Activated CD4-positive, CD25-positive, alpha-beta regulatory T cell (primary cell): ENCODE measurements around the gene ERBB3.
"Not testable (repeated sequence)": the region's sequence is repeated elsewhere in the genome, so short reads cannot be mapped to it uniquely, and the experiment has no call there.

ENCODE experiments used
- DNase-seq, 4 experiments: peaks; one replicate each; lab custom pipeline; 2025; lab: John Stamatoyannopoulos, UW

Gene ERBB3

DNA sequence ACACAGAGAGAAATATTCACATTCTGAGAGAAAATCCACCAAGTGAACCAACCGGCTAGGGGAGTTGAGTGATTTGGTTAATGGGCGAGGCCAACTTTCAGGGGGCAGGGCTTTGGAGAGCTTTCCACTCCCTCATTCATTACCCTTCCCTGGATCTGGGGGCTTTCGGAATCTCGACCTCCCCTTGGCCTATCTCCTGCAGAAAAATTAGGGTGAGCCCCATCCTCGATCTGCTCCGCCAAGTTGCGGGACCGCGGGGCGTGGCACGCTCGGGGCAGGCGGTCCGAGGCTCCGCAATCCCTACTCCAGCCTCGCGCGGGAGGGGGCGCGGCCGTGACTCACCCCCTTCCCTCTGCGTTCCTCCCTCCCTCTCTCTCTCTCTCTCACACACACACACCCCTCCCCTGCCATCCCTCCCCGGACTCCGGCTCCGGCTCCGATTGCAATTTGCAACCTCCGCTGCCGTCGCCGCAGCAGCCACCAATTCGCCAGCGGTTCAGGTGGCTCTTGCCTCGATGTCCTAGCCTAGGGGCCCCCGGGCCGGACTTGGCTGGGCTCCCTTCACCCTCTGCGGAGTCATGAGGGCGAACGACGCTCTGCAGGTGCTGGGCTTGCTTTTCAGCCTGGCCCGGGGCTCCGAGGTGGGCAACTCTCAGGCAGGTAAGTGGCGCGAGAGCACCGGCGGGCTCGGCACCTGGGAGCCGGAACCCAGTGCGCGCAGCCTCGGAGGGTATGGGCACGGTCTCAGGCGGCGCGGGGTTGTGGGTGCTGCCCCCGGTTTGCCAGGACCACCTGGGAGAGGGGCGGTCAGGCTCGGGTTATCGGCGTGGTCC, at the start of gene ERBB3:
TSS of gene ERBB3 (plus strand) at position 443 of the 833 bp plus-strand sequence. CDS start at position 579, 136 bp downstream.
- DNase-seq: peak; percentile 15 to 21 (median 18)

DNA sequence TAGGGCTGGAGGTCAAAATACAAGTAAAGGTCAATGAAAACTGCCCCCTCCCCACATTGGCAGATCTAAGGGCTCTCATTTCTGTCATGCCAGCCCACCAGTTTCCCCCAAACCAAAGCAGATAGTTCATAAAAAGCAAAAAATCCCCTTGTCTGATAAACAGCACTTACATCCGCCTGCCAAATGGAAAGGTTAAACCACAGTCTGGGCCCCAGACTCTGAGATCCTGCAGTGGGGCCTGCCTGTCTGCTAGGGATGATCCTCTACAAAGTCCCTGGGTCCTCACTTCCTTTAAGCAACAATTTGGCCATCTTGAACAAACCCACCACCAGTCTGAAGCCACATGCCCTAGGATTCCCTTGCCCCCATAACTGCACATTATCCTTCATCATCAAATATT, 48.0 kb upstream of the ERBB3 start:
- DNase-seq: peak in 1 of 4 experiments; percentile 19

DNA sequence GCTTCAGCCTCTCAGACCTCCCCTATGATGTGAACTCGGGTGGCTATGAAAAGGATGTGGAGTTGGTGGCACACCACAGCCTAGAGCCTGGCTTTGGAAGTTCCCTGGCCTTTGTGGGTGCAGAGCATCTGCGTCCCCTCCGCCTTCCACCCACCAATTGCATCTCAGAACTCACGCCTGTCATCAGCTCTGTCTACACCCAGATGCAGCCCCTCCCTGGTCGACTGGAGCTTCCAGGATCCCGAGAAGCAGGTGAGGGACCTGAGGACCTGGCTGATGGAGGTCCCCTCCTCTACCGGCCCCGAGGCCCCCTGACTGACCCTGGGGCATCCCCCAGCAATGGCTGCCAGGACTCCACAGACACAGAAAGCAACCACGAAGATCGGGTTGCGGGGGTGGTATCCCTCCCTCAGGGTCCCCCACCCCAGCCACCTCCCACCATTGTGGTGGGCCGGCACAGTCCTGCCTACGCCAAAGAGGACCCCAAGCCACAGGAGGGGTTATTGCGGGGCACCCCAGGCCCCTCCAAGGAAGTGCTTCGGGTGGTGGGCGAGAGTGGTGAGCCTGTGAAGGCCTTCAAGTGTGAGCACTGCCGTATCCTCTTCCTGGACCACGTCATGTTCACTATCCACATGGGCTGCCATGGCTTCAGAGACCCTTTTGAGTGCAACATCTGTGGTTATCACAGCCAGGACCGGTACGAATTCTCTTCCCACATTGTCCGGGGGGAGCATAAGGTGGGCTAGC, 45.2 kb upstream of the ERBB3 start:
- DNase-seq: no peak

DNA sequence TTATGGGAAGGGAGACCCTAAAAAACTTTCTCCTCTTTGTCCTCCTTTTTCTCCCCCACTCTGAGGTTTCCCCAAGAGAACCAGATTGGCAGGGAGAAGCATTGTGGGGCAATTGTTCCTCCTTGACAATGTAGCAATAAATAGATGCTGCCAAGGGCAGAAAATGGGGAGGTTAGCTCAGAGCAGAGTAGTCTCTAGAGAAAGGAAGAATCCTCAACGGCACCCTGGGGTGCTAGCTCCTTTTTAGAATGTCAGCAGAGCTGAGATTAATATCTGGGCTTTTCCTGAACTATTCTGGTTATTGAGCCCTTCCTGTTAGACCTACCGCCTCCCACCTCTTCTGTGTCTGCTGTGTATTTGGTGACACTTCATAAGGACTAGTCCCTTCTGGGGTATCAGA, 42.8 kb upstream of the ERBB3 start:
- DNase-seq: no peak

DNA sequence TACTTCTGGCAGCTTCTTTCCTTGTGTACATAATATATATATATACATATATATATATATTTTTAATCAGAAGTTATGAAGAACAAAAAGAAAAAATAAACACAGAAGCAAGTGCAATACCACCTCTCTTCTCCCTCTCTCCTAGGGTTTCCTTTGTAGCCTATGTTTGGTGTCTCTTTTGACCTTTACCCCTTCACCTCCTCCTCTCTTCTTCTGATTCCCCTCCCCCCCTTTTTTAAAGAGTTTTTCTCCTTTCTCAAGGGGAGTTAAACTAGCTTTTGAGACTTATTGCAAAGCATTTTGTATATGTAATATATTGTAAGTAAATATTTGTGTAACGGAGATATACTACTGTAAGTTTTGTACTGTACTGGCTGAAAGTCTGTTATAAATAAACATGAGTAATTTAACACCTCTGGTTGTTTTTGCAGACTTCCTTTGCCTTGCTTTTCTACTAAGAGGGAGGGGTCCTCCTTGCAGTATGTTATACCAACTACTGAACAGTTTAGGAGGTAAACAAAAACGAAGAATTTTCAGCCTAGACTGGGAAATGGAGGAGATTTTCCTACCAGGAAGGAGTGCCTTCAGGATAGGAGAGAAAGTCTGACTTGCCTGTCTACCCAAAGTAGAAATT, 41.8 kb upstream of the ERBB3 start:
- no peak for DNase-seq

DNA sequence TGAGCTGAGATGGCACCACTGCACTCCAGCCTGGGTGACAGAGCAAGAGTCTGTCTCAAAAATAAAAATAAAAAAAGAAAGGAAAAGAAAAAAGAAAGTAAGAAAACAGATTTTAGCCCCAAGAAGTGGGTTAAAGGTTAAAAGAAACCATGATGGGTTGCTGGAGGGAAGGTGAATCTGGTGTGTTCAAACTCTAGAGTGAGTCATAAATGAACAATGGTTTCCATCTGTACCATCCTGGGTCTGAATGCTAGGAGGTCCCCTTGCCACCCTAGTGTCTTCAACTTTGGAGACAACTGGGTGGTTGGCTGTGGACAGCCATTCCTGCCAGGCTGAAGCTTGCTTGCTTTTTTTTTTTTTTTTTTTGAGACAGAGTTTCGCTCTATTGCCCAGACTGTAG, 39.8 kb upstream of the ERBB3 start:
- DNase-seq: no peak

DNA sequence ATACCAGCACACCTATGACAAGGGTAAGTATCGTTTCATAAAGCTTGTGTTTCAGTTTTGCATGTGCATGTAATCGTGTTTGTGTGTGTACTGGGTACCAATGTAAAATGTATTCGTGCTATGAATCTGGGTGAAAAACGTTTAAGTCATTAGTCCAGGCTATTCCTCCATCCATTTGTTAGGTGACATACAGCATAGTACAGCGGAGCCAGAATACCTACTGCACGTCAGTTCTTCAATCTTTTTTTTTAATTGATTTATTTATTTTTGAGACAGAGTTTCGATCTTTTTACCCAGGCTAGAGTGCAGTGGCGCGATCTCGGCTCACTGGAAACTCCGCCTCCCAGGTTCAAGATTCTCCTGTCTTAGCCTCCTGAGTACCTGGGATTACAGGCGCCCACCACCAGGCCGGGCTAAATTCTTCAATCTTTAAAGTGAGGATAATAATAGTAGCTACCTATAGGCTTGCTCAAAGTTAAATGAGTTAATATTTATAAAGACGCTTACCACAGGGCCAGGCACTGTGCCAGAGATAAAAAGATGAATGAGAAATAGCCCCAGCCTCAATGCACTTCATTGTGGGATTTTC, 38.9 kb upstream of the ERBB3 start:
- no peak for DNase-seq

DNA sequence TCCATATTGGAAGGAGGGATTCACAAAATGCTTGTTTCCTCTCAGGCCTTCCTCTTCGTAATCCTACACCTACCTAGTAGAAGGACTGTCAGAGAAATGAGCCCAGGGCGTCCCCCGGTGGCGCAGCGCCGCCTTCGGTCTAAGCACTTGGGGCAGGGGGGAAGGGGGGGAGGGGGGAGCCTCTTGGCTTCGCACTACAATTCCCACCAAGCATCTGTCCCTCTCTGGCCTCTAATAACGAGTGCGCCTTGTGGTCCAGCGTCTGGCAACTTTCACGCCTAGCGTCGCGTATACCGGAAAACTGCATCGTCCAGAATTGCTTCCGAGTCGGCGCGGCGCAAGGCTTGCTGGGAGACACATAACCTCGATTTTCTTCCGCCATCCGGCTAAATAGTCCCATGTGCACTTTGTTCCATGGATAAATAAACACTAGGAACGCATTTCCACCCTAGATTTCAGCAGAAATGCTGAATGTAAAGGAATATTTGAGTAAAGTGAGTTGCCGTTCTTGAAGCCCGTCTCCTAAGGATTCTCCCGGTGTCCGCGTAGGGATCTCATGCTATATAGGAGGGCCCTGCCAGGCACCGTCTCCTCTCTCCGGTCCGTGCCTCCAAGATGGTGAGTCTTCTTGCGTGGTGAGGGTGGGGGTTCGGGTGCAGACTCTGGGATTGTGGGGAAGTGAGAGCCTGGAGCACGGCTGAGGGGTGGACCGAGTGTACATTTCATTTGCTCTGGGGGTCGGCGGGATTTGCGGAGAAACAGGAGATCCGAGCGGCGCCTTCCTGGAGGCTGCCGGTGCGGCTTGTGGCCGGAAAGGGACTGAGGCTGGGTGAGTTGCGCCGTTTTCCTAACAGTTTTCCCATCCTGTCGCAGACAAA, 38.2 kb upstream of the ERBB3 start, which contains the start of gene RPS26:
TSS of gene RPS26 (plus strand) at position 367 of the 878 bp plus-strand sequence. CDS start at position 616, 249 bp downstream.
- peak; percentile 73 to 86 (median 77) for DNase-seq

DNA sequence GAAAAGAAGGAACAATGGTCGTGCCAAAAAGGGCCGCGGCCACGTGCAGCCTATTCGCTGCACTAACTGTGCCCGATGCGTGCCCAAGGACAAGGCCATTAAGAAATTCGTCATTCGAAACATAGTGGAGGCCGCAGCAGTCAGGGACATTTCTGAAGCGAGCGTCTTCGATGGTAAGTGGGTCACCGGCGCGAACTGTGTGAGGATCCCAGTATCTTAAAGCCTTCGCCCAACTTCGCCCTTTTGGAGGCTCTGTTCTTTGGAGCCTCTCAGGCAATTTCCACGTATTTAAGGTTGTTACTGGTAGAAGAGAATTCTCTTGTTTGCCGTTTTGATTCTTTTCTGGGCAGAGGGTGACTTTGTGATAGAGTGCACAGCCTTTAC, 37.5 kb upstream of the ERBB3 start:
- not testable (repeated sequence) for DNase-seq

DNA sequence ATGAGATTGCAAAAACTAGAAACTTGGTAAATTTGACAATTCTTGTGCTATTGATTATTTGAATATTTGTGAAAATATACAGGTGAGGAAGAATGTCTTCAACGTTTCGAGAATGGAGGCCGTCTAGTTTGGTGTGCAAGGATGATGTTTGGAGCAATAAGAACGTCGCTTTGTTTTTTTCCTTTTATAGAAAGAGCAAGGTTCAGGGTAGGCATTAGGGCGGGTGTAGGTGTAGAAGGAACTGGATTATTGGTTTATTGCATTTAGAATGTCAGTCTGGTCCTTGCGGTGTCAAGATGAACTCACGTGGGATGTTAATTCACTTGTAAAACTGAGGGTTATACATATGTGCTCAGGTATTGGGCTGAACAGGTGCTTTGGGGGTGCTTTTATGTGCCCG, 37.1 kb upstream of the ERBB3 start:
- no peak for DNase-seq

DNA sequence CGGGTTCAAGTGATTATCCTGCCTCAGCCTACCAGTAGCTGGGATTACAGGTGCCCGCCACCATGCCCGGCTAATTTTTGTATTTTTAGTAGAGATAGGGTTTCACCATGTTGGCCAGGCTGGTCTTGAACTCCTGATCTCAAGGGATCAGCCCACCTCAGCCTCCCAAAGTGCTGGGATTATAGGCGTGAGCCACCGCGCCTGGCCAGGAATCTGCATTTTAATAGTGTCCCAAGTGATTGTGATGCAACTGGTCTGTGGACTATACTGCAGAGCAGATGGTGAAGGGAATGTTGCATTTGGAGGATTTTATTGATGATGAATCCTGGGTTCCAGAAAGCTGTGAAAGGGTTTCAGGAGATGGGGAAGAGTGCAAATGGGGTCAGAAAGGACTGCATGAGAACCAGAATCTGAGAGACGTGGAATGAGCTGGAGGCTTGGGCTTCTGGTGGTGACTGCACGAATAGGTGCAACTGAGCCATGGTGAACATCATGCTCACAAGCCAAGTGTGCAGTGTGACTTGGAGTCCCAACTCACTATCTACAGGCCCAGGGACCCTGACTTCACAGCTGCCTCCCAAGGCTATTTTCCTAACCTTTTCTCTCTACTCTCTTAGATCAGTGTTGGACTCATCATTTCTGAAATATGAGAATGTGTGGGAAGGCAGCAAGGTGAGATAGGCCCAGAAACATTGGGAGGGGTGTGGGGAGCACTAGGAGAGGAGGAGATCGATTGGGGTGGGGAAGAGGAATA, 33.8 kb upstream of the ERBB3 start:
- DNase-seq: no peak

DNA sequence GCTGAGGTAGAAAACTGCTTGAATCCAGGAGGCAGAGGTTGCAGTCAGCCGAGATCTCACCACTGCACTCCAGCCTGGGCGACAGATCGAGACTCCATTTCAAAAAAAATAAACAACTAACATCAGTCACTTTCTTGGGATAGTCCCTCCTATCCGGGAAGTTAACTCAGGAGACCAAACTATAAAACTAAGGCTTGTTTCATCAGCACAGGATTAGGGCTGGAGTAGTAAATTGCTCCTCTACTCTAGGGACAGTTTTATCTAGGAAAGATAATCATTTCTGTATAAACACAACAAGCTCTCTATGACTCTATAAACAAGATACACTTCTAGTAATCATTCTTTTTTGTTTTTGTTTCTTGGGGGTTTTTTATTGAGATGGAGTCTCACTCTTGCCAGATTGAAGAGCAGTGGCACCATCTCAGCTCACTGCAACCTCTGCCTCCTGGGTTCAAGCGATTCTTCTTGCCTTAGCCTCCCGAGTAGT, 26.5 kb upstream of the ERBB3 start:
- DNase-seq: no peak

DNA sequence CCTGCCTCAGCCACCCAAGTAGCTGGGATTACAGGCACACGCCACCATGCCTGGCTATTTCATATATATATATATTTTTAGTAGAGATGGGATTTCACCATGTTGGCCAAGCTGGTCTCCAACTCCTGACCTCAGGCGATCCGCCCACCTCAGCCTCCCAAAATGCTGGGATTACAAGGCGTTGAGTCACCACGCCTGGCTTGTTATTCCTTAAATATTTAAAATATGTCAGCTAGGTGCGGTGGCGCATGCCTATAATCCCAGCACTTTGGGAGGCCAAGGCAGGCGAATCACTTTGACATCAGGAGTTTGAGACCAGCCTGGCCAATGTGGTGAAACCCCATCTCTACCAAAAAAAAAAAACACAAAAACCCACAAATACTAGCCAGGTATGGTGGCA, 20.0 kb upstream of the ERBB3 start:
- not testable (repeated sequence) for DNase-seq

DNA sequence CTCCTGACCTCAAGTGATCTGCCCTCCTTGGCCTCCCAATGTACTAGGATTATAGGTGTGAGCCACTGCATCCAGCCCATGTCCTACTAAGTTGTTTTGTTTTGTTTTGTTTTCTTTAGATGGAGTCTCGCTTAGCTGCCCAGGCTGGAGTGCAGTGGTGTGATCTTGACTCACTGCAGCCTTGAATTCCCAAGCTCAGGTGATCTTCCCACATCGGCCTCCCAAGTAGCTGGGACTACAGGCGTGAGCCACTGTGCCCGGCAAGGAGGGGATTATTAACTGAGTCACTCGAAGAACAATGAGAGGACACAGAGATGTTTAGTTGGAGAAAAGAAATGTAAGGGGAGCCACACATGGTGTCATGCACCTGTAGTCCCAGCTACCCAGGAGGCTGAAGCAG, 18.0 kb upstream of the ERBB3 start:
- no peak for DNase-seq

DNA sequence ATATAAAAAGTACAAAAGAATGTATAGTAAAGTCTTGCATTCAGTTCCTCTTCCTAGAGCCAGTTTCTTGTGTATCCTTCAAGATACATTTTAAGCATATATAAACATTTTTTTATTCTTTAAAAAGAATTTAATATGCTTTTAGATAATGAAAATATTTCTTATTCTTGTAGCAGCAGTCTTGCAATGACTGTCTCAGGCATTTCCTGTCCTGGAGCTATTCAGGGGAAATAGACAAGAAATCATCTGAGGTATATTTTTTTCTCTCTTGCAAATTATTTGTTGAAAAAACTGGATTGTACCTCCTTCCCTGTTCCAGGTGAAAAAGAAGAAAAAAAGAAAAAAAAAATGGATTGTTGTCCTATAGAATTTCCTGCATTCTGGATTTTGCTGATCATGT, 17.0 kb upstream of the ERBB3 start:
- DNase-seq: no peak

DNA sequence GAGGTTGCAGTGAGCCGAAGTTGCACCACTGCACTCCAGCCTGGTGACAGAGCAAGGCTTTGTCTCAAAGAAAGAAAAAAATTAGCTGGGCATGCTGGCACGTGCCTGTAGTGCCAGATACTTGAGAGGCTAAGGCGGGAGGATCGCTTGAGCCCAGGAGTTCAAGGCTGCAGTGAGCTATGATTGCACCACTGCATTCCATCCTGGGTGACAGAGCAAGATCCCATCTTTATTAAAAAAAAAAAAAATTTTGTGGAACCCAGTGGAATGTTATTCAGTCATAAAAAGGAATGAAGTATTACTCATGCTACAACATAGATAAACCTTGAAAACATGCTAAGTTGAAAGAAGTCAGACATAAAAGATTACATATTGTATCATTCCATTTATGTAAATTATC, 8.3 kb upstream of the ERBB3 start:
- no peak for DNase-seq

DNA sequence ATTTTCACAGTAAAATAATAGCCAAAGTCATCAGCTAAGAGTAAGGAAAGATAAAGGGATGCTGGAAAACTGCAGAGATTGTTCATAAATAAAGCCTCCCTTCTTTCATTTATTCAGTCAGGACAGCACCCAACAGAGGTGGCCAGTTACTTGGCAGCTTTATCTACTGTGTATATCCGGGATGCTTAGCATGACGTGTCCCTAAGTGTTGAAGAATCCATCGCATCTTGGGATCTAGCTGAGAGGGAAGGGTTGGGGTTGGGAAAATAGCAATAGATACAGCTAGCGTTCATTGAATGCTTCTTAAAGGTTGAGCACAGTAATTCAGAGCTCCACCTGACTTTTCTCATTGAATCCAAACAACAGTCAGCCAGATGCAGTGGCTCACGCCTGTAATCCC, 5.6 kb upstream of the ERBB3 start:
- no peak for DNase-seq

DNA sequence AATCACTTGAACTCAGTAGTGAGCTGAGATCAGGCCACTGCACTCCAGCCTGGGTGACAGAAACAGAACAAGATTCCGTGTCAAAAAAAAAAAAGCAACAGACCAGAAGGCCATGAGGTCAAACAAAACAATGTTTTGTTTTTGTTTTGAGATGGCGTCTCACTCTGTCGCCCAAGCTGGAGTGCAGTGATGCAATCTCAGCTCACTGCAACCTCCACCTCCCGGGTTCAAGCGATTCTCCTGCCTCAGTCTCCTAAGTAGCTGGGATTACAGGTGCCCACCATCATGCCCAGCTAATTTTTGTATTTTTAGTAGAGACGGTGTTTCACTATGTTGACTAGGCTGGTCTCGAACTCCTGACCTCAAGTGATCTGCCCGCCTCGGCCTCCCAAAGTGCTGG, 2.0 kb upstream of the ERBB3 start:
- not testable (repeated sequence) for DNase-seq

DNA sequence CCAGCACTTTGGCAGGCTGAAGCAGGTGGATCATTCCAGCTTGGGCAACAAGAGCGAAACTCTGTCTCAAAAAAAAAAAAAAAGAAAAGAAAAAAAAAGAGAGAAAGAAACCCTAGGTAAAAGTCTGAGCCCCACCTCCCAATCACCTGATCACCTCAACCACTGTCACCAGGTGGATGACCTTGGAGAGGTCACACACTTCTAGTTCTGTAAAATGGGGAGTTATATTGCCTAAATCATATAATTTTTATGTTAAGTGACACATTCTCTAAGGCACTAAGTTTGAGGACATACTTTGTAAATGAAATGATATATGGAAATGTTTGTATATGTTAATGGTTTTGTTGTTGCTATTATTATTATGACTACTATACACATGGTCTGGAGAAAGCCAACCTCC, 1.5 kb upstream of the ERBB3 start:
- no peak for DNase-seq

DNA sequence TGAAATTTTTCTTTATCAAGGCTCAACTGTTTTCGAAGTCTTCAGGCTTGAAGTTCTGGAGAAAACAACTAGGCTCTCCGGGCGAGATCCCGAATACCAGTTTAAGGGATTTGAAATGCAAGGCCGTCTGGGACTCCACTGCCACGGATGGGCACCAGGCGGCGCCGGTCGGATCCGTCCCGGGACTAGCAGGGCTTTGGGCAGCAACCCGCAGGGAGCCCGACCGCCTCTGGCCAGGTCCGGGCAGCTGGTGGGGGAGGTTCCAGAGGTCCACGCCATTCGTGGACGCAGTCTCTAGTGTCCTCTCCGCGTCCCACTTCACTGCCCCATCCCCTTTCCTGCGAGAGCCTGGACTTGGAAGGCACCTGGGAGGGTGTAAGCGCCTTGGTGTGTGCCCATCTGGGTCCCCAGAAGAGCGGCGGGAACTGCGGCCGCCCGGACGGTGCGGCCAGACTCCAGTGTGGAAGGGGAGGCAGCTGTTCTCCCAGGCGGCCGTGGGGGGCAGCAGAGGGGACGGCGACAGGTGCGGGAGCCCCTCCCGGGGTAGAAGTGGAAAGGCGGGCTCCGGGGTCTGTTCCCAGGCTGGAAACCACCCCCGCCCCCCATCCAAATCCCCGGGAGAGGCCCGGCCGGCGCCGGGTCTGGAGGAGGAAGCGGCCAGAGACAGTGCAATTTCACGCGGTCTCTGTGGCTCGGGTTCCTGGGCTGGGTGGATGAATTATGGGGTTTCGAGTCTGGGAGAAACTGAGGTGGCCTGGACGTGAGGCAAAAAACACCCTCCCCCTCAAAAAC, 838 bp upstream of the ERBB3 start:
- DNase-seq: peak; percentile 16 to 30 (median 26)
